ENCODE results near the gene ENDOV.

Gene ENDOV

DNA sequence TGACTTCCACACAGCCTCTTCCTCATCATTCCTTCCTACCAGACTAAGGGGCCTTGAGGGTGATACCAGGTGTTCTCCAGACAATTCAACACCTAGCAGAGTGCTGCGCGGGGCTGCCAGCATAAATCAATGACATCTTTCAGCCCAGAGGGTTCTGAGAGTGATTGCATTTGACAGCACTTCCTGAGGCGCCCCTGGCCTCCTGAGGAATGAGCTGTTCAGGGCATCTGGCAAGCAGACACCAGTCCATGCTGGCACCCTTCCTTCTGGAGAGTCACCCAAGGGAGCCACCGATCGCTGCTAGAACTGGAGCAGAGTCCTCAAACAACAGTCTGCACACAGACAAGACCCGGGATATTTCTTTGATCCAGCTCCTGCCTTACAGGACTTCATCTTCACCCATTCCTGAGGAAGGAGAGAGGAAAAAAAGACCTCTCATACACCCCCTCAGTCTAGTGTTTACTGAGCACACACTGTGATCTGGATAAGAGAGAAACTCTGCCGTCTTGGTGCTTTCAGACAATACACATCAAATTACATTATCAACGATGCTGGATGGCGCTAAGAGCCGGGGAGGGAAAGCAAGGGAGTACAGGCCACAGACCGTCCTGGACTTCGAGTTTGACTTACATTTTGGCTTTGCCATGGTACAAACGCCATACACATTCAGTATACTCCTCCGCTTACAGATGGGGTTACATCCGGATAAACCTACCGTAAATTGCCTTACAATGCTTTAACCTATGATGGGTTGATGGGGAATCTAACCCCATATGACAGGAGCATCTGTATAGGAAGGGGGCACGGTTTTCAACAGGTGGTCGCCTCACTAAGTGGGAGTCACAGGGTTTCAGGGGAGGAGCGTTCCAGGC, 38.4 kb downstream of the ENDOV start:
- DNase-seq: no peak

DNA sequence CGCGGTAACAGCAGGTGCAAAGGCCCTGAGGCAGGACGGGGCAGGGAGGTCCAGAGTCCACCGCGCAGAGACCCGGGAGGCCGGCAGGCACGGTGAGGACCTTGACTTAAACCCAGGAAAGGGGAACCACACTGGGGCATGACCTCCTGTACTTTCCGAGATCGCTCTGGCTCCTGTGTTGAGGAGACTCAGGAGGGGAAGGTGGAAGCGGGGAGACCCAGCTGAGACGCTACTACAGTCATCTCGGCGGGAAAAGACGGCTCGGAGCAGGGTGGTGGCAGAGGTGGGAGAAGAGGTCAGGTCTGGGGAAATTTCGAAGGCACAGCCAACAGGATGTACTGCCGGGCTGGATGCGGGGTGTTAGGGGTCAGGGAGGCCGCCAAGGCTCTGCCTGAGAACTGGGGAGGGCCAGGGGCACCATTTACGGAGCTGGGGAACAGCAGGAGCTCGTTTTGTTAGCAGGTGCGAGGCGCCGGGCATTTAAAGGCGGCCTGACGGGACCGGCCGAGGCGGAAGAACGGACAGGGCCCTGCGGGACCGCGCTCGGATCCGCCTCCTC, 39.1 kb downstream of the ENDOV start:
- DNase-seq: no peak

DNA sequence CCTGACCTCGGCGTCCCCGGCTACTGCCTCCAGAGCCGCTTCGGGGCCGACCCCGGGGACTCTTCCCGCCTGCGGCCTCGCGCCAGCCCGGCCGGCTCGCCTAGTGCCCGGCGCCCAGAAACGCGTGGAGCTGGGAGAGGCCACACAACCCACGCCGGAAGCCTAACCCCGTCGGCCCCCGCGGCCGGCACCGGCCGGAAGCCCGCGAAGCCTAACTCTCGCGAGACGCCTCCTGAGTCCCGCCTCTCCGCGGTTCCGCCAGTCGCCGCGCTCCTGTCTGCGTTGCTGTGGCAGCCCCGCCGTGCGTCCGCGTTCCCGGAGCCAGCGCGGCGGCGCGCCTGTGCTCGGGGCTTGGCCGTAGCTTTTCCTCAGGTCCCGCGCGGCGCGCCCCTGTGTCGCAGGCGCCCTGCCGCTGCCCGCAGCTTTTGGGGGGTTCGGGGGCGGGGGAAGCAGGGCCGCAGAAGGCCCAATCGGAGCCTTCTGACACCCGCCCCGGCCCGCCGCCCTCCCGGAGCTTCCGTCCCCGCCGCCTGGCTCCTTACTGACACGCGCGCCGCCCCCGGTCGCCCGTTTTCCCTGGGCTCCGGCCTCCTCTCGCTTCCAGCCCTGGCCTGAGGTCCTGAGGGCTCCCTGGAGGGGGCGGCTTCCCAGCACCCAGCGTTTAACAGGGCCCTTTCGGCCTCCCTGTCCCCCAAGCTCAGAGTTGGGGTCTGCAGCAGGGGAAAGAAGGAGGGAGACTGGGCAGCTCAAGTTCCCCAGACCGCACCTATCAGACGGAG, 39.8 kb downstream of the ENDOV start:
- DNase-seq: peak; percentile 90

DNA sequence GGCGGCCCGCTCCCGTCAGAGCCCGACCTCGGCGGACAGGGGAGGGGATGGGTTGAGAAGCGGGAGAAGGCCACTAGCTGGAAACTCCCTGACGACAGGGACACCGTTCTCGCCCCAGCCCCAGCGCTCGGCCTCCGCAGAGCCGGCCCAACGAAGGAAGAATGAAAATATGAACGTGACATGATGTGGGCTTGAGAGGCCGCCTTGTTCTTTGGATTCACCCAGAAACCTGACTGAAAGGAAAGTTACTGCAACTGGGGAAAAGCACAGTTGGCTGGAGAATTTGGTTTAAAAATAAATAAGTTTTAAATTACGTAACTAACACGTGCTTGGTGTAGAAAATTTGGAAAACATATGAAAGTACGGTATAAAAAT, 40.4 kb downstream of the ENDOV start:
- DNase-seq: no peak

DNA sequence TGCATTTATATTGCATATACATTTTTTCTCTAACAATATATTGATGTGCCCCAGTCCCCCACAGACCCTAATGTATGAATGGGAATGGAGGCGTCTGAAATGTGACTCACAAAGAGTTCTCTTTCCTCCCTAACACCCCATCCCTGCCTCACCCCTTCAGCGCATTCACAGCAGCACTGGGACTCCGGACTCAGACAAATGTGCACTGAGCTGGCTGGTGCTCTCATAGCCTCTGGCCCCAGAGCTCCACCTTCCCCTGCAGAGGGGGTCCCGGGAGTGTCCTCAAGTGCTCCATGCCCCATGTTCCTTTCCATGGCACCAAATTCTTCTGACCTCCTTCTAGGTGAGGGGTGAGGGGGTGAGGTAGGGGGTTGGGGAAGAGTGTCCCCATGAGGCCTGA, 40.8 kb downstream of the ENDOV start:
- no peak for DNase-seq

DNA sequence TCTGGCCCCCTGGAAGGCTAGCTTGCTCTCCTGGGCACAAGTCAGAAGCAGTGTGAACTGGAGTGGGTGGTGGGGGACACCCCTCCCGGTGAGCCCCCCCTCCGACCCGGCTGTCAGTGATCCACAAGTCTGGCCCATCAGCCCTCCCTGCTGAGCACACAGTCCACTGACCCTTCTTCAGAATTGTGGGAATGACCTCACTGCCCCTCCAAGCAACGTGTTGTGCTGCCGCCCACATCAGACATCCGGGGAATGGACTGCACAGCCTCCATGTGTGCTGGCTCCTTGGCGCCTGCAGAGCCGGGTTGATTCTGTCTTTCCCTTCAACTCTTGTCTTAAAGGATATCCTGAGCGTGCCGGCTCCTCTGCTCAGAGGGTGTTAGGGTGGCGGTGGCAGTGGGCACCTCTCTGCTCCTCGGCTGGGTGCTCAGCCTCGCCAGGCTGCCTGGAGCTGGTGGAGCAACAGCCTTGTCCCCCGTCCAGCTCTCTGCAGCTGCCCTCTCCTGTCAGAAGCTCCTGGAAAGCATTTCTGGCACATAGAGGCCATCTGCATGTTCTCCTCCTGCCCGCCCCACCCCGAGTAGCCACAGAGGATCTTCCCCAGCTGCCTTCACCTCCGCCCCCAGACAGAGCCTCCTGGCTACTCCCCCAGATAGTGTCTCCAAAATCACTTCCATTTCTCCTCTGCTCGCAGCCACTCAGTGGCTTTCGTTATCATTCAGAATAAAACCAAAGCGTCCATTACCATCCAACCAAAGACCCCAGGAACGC, 41.7 kb downstream of the ENDOV start:
- DNase-seq: no peak

DNA sequence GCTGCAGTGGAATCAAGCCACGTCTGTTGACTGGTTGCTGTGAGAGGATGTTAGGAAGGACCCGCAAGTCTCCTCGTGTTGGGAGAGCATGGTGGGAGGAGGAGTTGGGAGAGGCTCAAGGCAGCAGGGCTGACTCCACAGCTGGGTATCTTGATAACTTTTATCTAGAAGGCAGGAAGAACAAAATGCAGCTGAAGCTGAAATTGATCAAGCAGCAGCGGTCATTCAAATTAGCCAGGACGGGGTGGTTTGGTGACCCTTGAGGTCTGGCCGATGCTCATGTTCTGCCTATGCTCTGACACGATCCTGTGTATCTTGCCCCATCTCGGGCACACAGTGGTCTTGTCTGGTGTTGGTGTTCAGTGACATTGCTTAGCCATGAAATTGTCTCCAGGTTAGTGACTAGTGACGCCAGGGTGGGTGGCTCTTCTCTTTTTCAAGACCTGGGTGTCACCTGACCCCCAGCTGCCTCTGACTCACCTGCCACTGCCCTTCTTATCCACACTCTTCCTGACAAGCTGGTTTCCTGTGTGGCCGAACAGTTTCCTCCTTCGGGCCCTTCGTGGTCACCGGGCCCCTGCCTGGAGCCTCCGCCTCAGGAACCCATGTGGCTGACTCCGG, 42.4 kb downstream of the ENDOV start:
- no peak for DNase-seq

DNA sequence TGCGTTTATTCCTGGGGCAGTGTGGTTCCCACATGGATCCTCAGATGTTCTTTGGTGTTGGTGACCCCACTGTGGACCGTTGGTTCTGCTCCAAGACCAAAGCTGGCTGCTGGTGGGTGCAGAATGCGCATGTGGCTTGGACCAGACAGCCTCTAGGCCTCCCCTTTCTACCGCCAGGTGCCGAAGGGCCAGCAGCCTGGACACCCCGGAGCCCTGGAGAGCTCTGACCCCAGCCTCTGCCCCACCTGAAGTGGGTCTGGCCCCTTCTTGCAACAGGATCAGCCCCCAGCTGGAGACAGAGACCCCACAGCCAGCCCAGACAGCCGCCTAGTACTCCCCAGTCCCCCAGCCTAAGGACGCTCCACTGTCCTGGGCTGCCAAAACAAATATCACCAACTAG, 43.0 kb downstream of the ENDOV start:
- DNase-seq: no peak

DNA sequence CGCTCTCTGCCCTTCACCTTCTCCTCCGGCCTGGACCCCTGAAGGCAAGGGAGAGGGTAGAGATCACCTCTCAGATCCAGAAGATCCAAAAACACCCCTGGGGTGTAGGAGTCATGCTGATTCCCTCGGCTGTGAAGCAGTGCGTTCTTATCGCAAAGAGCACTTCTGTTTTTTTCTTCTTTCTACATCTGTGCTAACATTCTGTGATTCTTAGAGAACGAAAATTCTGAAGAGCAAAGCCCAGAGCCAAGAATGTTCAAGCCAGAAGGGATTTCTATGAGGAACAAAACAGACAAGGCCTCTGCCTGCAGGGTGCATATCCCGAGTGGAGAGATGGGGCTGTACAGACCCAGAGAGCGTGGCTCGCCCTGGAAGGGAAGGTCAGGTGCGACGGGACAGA, 44.3 kb downstream of the ENDOV start:
- no peak for DNase-seq

DNA sequence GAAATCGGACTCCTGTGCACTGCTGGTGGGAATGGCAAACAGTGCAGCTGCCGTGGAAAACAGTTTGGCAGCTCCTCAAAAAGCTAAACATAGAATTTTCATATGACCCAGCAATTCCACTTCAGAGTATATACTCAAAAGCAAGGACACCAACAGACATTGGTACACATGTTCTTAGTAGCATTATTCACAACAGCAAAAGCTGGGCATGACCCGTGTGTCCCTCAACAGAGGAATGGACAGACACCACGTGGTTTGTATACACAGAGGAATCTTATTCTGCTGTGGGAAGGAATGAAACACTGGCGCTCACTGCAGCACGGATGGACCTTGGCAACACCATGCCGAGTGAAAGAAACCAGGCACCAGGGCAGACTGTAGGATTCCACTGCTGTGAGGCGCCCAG, 45.5 kb downstream of the ENDOV start:
- no peak for DNase-seq

DNA sequence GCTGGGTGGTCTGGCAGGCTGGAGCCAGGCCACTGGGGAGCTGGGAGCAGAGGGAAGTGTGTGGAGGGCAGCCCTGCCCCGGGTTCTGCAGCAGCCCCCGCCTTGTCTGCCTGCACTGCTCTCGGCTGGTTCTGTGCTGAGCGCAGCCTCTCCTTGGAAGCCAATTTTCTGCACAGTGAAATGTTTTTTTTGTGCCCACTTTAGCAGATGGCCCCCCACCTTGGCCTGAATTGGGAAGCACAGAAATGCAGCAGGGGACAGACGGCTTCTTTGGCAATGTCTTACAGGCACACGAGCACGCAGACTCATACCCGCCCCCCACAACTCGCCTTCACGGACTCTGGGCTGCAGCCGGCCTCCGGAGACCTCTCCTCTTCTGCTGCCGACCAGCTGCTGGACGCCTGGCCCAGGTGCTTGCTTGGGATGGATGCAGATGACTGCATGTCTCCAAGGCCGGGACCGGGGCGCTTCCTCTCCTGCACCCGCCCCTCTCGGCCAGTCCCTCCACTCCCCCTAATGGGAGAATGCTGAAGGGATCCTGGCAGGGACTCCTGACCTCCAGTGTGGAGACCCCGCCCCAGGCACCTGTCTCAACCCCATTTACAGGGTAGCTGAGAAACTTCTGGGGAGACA, 46.7 kb downstream of the ENDOV start:
- DNase-seq: no peak

DNA sequence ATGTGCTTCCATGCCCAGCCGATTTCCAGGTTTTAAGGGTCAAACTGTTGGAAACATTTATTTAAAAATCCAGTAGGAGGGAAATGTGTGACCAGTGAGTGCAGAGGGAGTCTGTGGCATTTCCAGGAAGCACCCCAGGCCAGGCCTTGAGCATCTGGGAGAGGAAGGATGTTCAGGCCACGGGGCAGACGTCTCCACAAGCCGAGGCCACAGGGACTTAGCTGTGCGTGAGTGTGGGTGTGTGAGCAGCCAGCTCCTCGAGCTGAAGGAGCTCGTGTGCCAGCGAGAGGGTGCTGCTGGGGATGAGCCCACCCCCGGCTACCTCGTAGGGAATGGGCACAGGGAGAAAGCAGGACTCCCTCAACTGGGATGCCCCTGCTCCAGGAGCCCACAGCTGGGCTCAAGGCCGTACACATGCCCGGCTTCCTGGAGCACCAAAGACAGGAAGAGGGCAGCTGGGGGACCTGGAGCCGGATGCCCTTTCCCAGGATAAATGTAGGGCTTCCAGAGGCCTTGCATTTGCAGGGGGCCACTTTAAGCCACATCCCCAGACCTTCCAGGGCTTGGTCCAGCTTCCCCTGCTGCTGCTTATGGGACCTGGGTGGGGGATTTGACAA, 48.9 kb downstream of the ENDOV start:
- no peak for DNase-seq

DNA sequence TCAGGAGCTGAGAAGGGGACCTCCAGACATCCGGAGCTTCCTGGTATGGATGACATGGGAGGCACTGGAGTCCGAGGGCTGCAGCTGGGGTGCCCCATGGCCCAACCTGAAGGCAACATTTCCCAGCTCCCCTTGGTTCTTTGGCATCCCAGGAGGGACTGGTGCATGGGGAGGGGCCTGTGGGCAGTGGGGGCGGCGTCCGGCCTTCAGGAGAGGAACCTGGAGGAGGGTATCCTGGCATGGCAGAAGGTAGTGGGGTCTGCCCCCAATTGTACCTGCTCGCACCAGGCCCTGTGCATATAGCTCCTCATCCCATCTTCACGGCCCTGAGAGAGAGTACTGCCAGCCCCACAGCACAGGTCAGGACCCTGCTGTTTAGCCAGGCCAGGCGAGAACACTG, 49.5 kb downstream of the ENDOV start:
- DNase-seq: no peak

DNA sequence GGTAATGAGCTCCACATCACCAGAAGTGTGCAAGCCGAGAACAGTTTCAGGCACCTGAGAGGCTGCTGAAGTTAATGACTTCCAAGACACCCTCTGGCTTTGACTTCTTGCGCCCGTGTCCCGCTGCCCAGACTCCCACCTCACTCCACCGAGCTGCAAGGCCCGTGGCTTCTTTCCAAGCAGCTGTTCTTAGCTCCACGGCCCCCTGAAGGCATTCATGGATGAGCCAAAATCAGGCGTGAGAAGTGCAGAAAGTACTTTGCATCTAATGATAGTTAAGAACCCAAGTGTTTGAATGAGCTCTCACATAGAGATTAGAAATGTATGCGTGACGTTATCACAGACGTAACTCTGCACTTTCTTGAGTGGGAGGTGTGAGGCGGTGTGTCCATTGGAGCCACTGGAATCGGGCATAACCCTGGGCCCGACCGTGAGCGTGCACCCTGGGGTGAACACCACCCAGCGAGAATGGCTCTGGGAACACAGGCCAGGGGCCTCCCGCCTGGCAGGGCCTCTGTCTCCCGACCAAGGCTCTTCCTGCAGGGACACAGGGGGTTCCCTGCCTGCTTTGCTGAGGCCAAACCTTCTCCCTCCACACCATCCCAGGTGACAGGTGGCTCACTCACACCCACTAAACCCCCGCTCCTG, 50.5 kb downstream of the ENDOV start:
- no peak for DNase-seq

DNA sequence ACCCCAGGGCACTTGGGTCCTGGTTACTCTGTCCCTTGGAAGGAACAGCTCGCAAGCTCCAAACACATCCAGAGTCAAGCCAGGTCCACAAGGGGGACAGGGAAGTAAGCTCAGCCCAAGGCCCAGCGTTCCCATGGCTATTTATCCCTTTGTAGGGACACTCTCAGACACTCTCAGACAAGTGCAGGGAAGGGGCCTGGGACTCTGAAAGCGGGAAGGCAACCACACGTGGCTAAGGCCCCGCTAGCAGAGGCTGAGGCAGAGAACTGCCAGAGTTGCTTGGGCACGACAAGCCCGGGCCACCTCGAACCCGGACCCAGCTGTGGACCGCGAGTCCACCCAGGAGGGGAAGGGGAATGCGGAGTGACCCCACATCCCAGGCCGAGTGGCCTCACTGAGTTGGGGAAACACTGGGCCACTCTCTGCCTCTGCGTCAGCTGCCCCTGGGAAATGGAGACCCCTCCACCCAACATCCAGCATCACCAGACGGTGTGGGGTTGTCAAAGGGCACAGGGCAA, 51.3 kb downstream of the ENDOV start:
- no peak for DNase-seq

DNA sequence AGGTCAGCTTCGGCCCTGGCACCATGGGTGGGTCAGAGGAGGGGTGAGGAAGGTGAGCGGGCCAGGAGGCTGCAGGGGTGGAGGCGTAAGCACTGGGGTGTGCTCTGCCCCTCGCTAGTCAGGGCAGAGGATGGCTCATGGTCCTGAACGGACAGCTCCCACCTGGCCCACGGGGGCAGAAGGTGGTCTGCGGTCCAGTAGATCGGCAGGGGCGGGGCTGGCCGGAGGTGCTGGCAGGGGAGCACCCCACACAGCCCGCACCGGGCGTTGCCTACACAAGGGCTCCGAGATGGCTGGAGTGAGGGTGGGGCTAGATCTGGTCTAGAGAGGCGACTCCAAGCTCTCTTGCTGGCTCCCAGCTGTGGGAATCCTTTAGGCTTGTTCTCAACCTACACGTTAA, 53.3 kb downstream of the ENDOV start:
- DNase-seq: no peak

DNA sequence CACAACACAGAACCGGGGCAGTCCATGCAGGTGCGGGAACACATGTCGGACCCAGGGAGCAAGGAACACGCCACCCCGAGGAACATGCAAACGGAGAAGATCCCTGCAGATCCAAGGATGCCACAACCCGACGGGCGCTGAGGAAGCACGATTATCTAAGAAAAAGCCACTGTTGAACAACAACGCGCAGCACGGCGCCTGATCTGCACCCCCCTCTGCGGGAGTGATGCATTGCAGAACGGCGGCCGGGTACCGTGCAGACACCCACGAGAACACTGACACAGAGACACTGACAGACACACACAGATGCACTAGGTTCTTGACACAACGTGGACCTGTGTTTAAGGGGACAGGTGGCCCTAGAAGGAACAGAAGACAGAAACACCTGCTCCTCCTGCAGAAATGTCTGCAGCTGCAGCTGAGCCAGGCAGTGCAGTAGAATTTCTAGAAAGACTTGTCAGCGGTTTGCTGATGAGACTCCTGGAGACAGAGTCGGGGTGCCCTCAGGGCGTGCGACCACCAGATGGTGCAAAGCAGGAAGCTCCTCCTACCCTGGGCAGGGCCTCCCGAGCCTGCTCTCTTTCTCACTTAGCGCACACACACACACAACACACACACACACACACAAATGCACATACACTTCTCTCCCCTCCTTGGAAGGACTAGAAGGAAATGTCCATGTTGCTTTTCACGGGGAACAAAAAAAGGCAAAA, 54.0 kb downstream of the ENDOV start:
- DNase-seq: no peak

DNA sequence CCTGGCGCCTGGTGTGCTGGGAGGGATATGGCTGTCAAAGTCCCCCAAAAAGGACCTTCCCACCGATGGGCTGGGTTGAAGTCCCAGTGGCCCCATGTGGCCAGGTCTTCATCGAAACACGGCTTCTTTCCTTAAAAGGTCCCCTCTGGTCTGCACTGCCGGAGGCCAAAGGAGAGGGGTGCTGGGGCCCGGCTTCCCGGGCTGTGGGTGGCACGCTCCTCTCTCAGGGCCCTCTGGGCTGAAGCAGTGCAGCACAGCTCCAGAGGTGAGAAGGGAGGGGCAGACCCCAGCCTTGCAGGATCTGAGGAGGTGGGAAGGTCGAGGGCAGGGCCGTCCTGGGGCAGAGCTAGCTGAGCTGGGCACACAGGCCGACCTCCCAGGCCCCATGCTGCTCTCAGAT, 54.7 kb downstream of the ENDOV start:
- no peak for DNase-seq

DNA sequence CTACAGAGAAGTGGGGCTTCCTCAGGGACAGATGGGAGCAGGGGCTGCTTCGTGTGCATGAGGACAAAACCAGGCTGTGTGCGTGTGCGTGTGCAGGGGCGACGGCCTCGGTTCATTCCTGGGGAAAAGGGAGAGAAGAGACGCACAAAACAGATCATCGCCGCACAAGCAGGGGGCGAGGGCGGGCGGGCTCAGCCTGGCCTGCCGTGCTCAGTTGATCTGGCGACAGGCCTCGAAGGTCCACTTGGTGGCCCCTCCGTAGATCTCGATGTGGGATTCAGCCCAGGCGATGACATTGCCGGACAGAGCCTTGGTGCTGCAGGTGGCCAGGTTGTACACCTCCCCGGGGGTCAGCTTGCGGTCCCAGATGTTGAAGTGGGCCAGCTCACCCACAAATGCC, 55.6 kb downstream of the ENDOV start:
- no peak for DNase-seq

DNA sequence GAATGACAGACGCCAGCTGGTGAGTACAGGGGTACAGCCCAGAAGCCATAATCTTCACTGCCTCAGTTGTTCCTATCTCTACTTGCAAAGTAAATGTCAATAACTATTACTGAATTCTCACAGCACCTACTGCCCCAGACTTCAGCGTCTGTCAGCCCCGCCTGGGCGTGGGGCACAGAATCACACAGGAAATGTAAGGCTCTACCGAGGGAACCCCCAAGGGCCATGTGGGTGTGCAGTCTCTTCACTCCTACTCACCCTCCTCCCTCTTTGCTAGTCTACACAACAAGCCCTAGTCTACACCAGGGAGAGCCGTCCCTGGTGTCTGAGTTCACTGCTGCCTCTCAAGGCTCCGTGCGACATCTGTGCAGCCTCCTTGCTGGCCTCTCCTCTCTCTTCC, 57.0 kb downstream of the ENDOV start:
- no peak for DNase-seq

All from DMS 273 treated with DMSO at 0.1 percent for 48 hours (cell line).